Spleen (tissue), 11 donors: ENCODE measurements around the gene PANX2. TPM values are rescaled to one million over a fixed set of nuclear protein-coding genes. Genes with fewer than 3 reads are reported as not detected.

Source experiments
- DNase-seq: peaks from one replicate; pipeline ENCODE4 v3.0.0-alpha.2; 2020
- H3K27ac ChIP-seq, 8 donors: fragments of 200-600 bp; sonication (generic) in 7 of 8; 1 replicate in 4 of 8; 2 replicates in 4 of 8; pipeline versions ENCODE4 v1.5.0 to v1.8.0; 2016 to 2021; ENCODE audit warnings: inconsistent platforms in 4 of 8, mild to moderate bottlenecking in 4 of 8, moderate library complexity in 1 of 8
- H3K27me3 ChIP-seq, 7 donors: fragments of 200-600 bp; sonication (generic) in 6 of 7; replicated peaks in 1 of 7; 1 replicate in 4 of 7; 2 replicates in 3 of 7; pipeline versions ENCODE4 v1.5.0 to v1.8.0; 2016 to 2021; ENCODE audit warnings: inconsistent platforms in 3 of 7, mild to moderate bottlenecking in 1 of 7
- H3K36me3 ChIP-seq, 6 donors: fragments of 200-600 bp; sonication (generic) in 5 of 6; 1 replicate in 4 of 6; 2 replicates in 2 of 6; pipeline versions ENCODE4 v1.5.0 to v1.8.0; 2016 to 2021; ENCODE audit warnings: inconsistent platforms in 2 of 6
- H3K4me1 ChIP-seq, 6 donors: fragments of 200-600 bp; sonication (generic) in 5 of 6; 1 replicate in 3 of 6; 2 replicates in 3 of 6; pipeline versions ENCODE4 v1.5.0 to v1.8.0; 2016 to 2021; ENCODE audit warnings: inconsistent platforms in 3 of 6
- H3K4me3 ChIP-seq, 8 donors: fragments of 200-600 bp; sonication (generic) in 7 of 8; 1 replicate in 4 of 8; 2 replicates in 4 of 8; pipeline versions ENCODE4 v1.5.0 to v1.8.0; 2016 to 2021; ENCODE audit warnings: inconsistent platforms in 4 of 8, mild to moderate bottlenecking in 4 of 8, moderate library complexity in 2 of 8
- H3K9me3 ChIP-seq, 8 donors: fragments of 200-600 bp; sonication (generic) in 7 of 8; 1 replicate in 4 of 8; 2 replicates in 4 of 8; pipeline versions ENCODE4 v1.5.0 to v1.8.0; 2016 to 2021; ENCODE audit warnings: inconsistent platforms in 4 of 8
- POLR2A ChIP-seq, 3 donors: fragments of 450-650 bp; IDR thresholded peaks; one replicate each; pipeline ENCODE4 v1.5.1; 2017; ENCODE audit warnings: antibody characterized with exemption in 3 of 3, mild to moderate bottlenecking in 1 of 3
- POLR2AphosphoS5 ChIP-seq, 3 donors: sonication (generic); formaldehyde crosslinking; IDR thresholded peaks; one replicate each; pipeline ENCODE4 v1.5.1; 2017; ENCODE audit warnings: antibody characterized with exemption in 3 of 3
- WGBS, 5 donors: extraction: QIAGEN DNeasy Blood & Tissue Kit in 3 of 5; methylation state at CpG; one replicate each; pipeline versions ENCODE4 v1.1.5 to v1.1.7; 2013 to 2018; 5-methylcytosine and 5-hydroxymethylcytosine counted together
- intact Hi-C: fragments of 100-400 bp; cut with DNase I; formaldehyde crosslinking; loops from one replicate; pipeline ENCODE4 v1.15.0; 2023; ENCODE audit warnings: low total_unique reads
- polyA plus RNA-seq, 3 donors: library from polyadenylated mRNA; stranded (reverse); fragments of 200-250 nt; gene quantifications; one replicate each; pipeline ENCODE4 v1.2.1, GENCODE V29; 2013
- total RNA-seq, 7 donors: library from RNA; depleted of rRNA in 3 of 7; stranded (reverse); fragments of >200 nt in 3 of 7; fragmentation: NEBNext Ultra II Directional in 4 of 7; extraction: Animal tissue kit (Norgen Biotek cat#: 25700) in 4 of 7; gene quantifications; one replicate each; pipeline versions ENCODE4 v1.1.0 to v1.2.1, GENCODE V29; 2016 to 2021
- TF ChIP-seq, protein P1 (sequence below), 11 experiments: fragments of 200-600 bp in 7 of 11; fragments of 450-650 bp in 4 of 11; sonication (generic) in 4 of 11; IDR thresholded peaks in 8 of 11; conservative IDR thresholded peaks in 3 of 11; 1 replicate in 7 of 11; 2 replicates in 4 of 11; pipeline versions ENCODE4 v1.4.0 to v1.8.0; 2016 to 2021; ENCODE audit warnings: antibody characterized with exemption in 11 of 11, inconsistent platforms in 4 of 11, mild to moderate bottlenecking in 1 of 11
- donor health status: healthy with polysubstance abuse.
- donor health status: DM: no; HTN: no; CAD: no; lungs with moderate emphysema.
- donor health status: DM: no; HTN: no; CAD: no.
- donor health status: Bipolar disorder and iron deficiency.
- donor health status: healthy.
- donor health status: DM: no; HTN: no; CAD: no.
- donor health status: DM: yes; HTN: yes; CAD: no.

Gene PANX2
- total and polyA plus RNA-seq, 10 donors = 0.11 to 4.6 (median 1.6) TPM

DNA sequence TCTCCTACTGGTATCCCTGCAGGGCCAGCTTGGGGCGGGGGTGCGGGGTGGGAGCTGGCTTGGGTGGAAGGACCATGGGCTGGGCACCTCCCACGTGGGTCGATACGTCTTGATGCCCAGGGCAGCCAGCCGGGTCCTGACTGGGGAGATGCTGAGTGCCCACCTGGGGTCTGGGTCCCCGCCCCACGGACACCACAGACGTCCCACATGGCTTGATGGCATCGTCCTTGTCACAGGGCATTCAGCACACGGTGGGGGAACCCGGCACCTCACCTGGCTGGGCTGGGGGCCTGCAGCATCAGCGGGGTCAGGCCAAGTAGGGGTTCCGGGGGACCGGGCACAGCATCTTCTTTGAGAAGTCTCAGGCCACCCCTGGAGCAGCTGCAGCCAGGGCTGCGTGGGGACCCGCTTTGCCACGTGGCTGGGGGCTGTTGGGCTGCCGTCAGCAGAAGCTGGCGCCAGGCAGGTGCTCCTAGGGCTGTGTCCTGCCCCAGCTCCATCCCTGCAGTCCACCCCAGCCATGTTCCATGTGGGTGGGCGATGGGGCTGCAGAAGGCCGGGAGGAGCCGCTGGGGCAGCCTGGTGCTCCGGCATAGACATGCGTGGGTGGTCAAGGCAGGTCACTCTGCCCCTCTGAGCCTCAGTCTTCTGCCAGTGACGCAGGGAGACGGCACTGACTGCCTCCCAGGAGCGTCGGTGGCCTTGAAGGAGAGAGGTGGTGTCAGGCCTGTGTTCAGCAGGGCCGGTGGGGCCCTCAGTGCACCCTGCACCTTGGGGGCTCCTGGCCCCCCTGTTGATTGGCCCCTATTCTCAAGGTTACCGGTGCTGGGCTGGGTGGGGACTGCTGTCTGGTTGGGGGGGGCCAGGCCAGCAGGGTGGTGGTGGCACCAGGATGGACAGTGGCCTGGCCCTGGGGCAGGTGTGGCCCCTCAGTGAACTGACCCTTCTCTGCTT is 38.7 kb downstream of the PANX2 start:
- no peak overlapping the region for H3K4me3 ChIP-seq
- WGBS, 5 donors = 81 to 94% (median 85%) methylated on average over 16 to 31 of the region's 31 CpGs
- H3K4me1 ChIP-seq = peaks cover 3 to 66% (median 40%) of the 10 kb centered on the region in 6 donors
- H3K36me3 ChIP-seq = peaks cover 3 to 100% (median 68%) of the 10 kb centered on the region in 6 donors
- peak overlapping the region in 1 of 8 donors; percentile 8 for H3K27ac ChIP-seq
- intact Hi-C loops = loop anchor here (5.0 kb wide), 1 partner anchor 57 kb away; no protein-coding TSS in a partner anchor
- H3K27me3 ChIP-seq = no peaks in the 10 kb centered on the region
- H3K9me3 ChIP-seq = no peaks in the 10 kb centered on the region
- DNase-seq = peak; percentile 76
- TF ChIP-seq POLR2AphosphoS5 (IDR thresholded peaks at IDR 0.05) (peak in 2 of 3 donors; percentile 8 to 36), POLR2A (IDR thresholded peaks at IDR 0.05) (no peak)
- TF ChIP-seq, protein P1, sequence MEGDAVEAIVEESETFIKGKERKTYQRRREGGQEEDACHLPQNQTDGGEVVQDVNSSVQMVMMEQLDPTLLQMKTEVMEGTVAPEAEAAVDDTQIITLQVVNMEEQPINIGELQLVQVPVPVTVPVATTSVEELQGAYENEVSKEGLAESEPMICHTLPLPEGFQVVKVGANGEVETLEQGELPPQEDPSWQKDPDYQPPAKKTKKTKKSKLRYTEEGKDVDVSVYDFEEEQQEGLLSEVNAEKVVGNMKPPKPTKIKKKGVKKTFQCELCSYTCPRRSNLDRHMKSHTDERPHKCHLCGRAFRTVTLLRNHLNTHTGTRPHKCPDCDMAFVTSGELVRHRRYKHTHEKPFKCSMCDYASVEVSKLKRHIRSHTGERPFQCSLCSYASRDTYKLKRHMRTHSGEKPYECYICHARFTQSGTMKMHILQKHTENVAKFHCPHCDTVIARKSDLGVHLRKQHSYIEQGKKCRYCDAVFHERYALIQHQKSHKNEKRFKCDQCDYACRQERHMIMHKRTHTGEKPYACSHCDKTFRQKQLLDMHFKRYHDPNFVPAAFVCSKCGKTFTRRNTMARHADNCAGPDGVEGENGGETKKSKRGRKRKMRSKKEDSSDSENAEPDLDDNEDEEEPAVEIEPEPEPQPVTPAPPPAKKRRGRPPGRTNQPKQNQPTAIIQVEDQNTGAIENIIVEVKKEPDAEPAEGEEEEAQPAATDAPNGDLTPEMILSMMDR (IDR thresholded peaks at IDR 0.05 in 8 of 11, conservative IDR thresholded peaks at IDR 0.05 in 3 of 11) = no peak

DNA sequence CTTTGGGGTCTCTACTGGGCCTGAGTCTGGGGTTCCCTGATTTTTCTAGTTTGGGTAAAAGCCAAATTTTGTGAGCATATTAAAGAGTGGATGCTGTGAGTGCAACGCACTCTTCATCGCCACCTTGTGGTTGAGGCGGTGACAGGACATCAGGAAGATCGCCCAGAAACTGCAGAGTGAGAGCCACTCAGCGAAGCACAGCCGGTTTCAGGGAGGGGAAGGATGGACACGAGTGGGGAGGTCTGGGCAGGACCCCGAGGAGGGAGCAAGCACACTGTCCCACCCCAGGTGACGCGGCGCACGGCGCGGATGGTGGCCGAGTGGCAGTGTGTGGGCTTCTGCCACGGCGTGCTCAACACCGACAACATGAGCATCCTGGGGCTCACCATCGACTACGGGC is 39.4 kb downstream of the PANX2 start:
- peaks cover 3 to 60% (median 38%) of the 10 kb centered on the region in 6 donors for H3K4me1 ChIP-seq
- H3K27ac ChIP-seq = peak overlapping the region in 1 of 8 donors; percentile 8
- peaks cover 3 to 100% (median 72%) of the 10 kb centered on the region in 6 donors for H3K36me3 ChIP-seq
- no peaks in the 10 kb centered on the region for H3K27me3 ChIP-seq
- no peak for TF ChIP-seq POLR2A (IDR thresholded peaks at IDR 0.05)
- TF ChIP-seq, protein P1 (IDR thresholded peaks at IDR 0.05 in 8 of 11, conservative IDR thresholded peaks at IDR 0.05 in 3 of 11) = peak; percentile 78 to 91 (median 85)
- TF ChIP-seq POLR2AphosphoS5 (IDR thresholded peaks at IDR 0.05) = peak in 2 of 3 donors; percentile 64 to 69
- no peak overlapping the region for H3K4me3 ChIP-seq
- intact Hi-C loops = loop anchor here (5.0 kb wide), 1 partner anchor 58 kb away; no protein-coding TSS in a partner anchor
- WGBS, 5 donors = 57 to 66% (median 62%) methylated on average over 18 to 20 of the region's 20 CpGs
- H3K9me3 ChIP-seq = no peaks in the 10 kb centered on the region
- DNase-seq = peak; percentile 87

DNA sequence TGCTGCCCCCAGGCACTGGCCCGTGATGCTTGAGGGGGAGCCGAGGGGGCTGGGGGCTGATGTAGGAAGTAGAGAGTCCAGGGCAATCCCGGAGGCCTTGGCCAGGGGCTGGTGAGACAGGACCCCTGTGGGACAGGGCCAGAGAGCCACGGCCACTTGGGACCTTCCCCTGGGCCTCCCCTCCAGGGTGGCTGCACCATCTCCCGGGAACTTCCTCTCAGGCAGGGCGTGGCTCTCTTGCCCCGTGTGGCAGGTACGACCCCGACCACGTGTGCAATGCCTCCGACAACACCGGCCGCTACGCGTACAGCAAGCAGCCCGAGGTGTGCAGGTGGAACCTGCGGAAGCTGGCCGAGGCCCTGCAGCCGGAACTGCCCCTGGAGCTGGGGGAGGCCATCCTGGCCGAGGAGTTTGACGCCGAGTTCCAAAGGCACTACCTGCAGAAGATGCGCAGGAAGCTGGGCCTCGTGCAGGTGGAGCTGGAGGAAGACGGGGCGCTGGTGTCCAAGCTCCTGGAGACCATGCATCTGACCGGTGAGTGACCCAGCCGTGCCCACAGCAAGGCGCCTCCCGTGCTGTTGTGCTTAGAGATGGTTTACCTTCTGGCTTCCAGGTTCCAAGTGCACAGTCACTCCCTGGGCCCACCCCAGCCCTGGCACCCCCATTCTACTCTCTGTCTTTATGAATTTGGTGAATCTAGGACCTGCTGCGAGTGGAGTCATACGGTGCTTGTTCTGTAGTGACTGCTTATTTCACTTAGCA is 40.0 kb downstream of the PANX2 start:
- TF ChIP-seq POLR2A (IDR thresholded peaks at IDR 0.05) (no peak), POLR2AphosphoS5 (IDR thresholded peaks at IDR 0.05) (peak in 2 of 3 donors; percentile 14 to 39)
- peaks cover 3 to 53% (median 35%) of the 10 kb centered on the region in 6 donors for H3K4me1 ChIP-seq
- no peaks in the 10 kb centered on the region for H3K9me3 ChIP-seq
- intact Hi-C loops = no loop called here
- H3K27ac ChIP-seq = no peak overlapping the region
- no peak overlapping the region for H3K4me3 ChIP-seq
- peaks cover 3 to 100% (median 74%) of the 10 kb centered on the region in 6 donors for H3K36me3 ChIP-seq
- peak; percentile 81 for DNase-seq
- no peaks in the 10 kb centered on the region for H3K27me3 ChIP-seq
- 86 to 95% (median 91%) methylated on average over 16 to 32 of the region's 32 CpGs for WGBS, 5 donors

DNA sequence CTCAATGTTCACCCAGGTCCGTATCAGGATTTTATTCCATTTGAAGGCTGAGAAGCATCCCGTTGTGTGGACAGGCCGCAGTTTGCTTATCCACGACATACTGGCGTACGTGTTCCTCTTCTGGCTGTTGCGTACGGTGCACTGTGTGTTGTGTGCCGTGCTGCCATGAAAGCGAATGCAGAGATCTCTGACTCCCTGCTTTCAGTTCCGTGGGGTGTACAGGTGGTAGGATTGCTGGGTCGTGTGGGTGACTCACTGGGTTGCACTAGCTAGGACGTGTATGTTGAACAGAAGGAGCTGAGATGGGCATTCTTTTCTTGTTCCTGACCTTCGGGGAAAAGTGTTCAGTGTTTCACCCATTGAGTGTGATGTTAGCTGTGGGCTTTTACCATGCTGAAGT is 40.6 kb downstream of the PANX2 start:
- Histone ChIP-seq H3K27ac (no peak overlapping the region), H3K27me3 (no peaks in the 10 kb centered on the region), H3K36me3 (peaks cover 3 to 100% (median 77%) of the 10 kb centered on the region in 6 donors), H3K4me3 (no peak overlapping the region), H3K4me1 (peaks cover 3 to 47% (median 31%) of the 10 kb centered on the region in 6 donors), H3K9me3 (no peaks in the 10 kb centered on the region)
- intact Hi-C loops = no loop called here
- DNase-seq = no peak
- TF ChIP-seq POLR2A (IDR thresholded peaks at IDR 0.05) = no peak
- TF ChIP-seq, protein P1 (IDR thresholded peaks at IDR 0.05 in 8 of 11, conservative IDR thresholded peaks at IDR 0.05 in 3 of 11) = no peak
- TF ChIP-seq POLR2AphosphoS5 (IDR thresholded peaks at IDR 0.05) = no peak
- 87 to 94% (median 91%) methylated on average over 13 to 14 of the region's 14 CpGs for WGBS, 5 donors
